Gastrocnemius medialis (tissue), 4 donors: Measurements from ENCODE around the gene APBA2. TPM values are rescaled to one million over a fixed set of nuclear protein-coding genes. Genes with fewer than 3 reads are reported as not detected.

Experiments used
- ATAC-seq, 2 donors: fragments of 150-250 bp; one replicate each; pipeline ENCODE4 v1.9.1; 2016
- DNase-seq, 2 donors: peaks; one replicate each; pipeline ENCODE4 v3.0.0-alpha.2; 2019
- H3K27ac ChIP-seq, 4 donors: fragments of 200-600 bp; sonication (generic); 1 replicate in 1 of 4; 2 replicates in 3 of 4; pipeline ENCODE4 v1.5.1; 2016 to 2018; ENCODE audit warnings: mild to moderate bottlenecking in 2 of 4, moderate library complexity in 1 of 4
- H3K27me3 ChIP-seq, 3 donors: fragments of 200-600 bp; sonication (generic) in 2 of 3; 1 replicate in 1 of 3; 2 replicates in 2 of 3; pipeline versions ENCODE4 v1.5.1 to v1.6.0; 2016 to 2019; ENCODE audit warnings: mild to moderate bottlenecking in 1 of 3, moderate library complexity in 1 of 3
- H3K36me3 ChIP-seq, 2 donors: fragments of 200-600 bp; sonication (generic) in 1 of 2; one replicate each; pipeline ENCODE4 v1.5.1; 2017 to 2018
- H3K4me1 ChIP-seq, 2 donors: fragments of 200-600 bp; sonication (generic) in 1 of 2; one replicate each; pipeline ENCODE4 v1.5.1; 2016 to 2017; ENCODE audit warnings: mild to moderate bottlenecking in 2 of 2
- H3K4me3 ChIP-seq, 4 donors: fragments of 200-600 bp; sonication (generic) in 3 of 4; 1 replicate in 1 of 4; 2 replicates in 3 of 4; pipeline ENCODE4 v1.5.1; 2016 to 2019; ENCODE audit warnings: mild to moderate bottlenecking in 2 of 4
- H3K9me3 ChIP-seq, 3 donors: fragments of 200-600 bp; sonication (generic) in 2 of 3; 1 replicate in 1 of 3; 2 replicates in 2 of 3; pipeline ENCODE4 v1.5.1; 2016 to 2019
- CTCF ChIP-seq, 5 experiments: fragments of 450-650 bp in 3 of 5; fragments of 200-600 bp in 2 of 5; sonication (generic) in 2 of 5; IDR thresholded peaks in 4 of 5; conservative IDR thresholded peaks in 1 of 5; 1 replicate in 4 of 5; 2 replicates in 1 of 5; pipeline ENCODE4 v1.5.1; 2016 to 2019; ENCODE audit warnings: antibody characterized with exemption in 5 of 5, mild to moderate bottlenecking in 3 of 5, moderate library complexity in 3 of 5
- POLR2A ChIP-seq, 2 donors: fragments of 450-650 bp; IDR thresholded peaks; one replicate each; pipeline ENCODE4 v1.6.1; 2017; ENCODE audit warnings: antibody characterized with exemption in 2 of 2, mild to moderate bottlenecking in 2 of 2, moderate library complexity in 2 of 2
- in situ Hi-C, 4 donors: fragments of 200-750 bp; cut with MboI; loops; one replicate each; pipeline versions ENCODE4 v1.15.0 to v1.8.0; 2017; ENCODE audit warnings: low sequenced_read_pairs in 4 of 4
- intact Hi-C: fragments of 100-400 bp; cut with DNase I; formaldehyde crosslinking; loops from one replicate; pipeline ENCODE4 v1.15.1; 2023; ENCODE audit warnings: low total_unique reads
- total RNA-seq, 4 donors: library from RNA; depleted of rRNA; stranded (reverse); fragments of >200 nt; gene quantifications; one replicate each; pipeline versions ENCODE4 v1.1.0 to v1.2.3, GENCODE V29; 2016

Gene APBA2
- total RNA-seq, 4 donors from 2014 or later, result 0.19 to 0.31 TPM; not detected in 2

- no peak for DNase-seq
Measured at GRCh38 chr15:29135702-29136646, 250.2 kb downstream of the APBA2 start.

GRCh38 chr15:29138260-29138659, 252.5 kb downstream of the APBA2 start:
- Histone ChIP-seq H3K9me3 (no peaks in the 10 kb centered on the region), H3K27ac (no peak overlapping the region), H3K4me1 (no peaks in the 10 kb centered on the region), H3K36me3 (no peaks in the 10 kb centered on the region), H3K4me3 (no peak overlapping the region), H3K27me3 (peaks cover 8 to 11% (median 8%) of the 10 kb centered on the region in 3 donors)
- intact Hi-C loops (no loop called here), in situ Hi-C loops (no loop called here)
- no peak for DNase-seq
- TF ChIP-seq POLR2A (IDR thresholded peaks at IDR 0.05) (no peak), CTCF (IDR thresholded peaks at IDR 0.05 in 4 of 5, conservative IDR thresholded peaks at IDR 0.05 in 1 of 5) (no peak)
- ATAC-seq, result no peak

More at GRCh38 chr15:29135702-29136646, 250.2 kb downstream of the APBA2 start:
- no peaks in the 10 kb centered on the region for H3K36me3 ChIP-seq
- H3K27me3 ChIP-seq, result peaks cover 8 to 13% (median 12%) of the 10 kb centered on the region in 3 donors
- no peaks in the 10 kb centered on the region for H3K4me1 ChIP-seq
- intact Hi-C loops, result no loop called here
- no peaks in the 10 kb centered on the region for H3K9me3 ChIP-seq
- H3K4me3 ChIP-seq, result no peak overlapping the region
- in situ Hi-C loops, result no loop called here
- TF ChIP-seq POLR2A (IDR thresholded peaks at IDR 0.05), result no peak
- TF ChIP-seq CTCF (IDR thresholded peaks at IDR 0.05 in 4 of 5, conservative IDR thresholded peaks at IDR 0.05 in 1 of 5), result no peak
- no peak for ATAC-seq
- no peak overlapping the region for H3K27ac ChIP-seq

GRCh38 chr15:29139072-29139471, 253.3 kb downstream of the APBA2 start:
- H3K27ac ChIP-seq, result no peak overlapping the region
- H3K36me3 ChIP-seq, result no peaks in the 10 kb centered on the region
- ATAC-seq, result no peak
- no peaks in the 10 kb centered on the region for H3K4me1 ChIP-seq
- peaks cover 8 to 11% (median 10%) of the 10 kb centered on the region in 3 donors for H3K27me3 ChIP-seq
- in situ Hi-C loops, result no loop called here
- TF ChIP-seq CTCF (IDR thresholded peaks at IDR 0.05 in 4 of 5, conservative IDR thresholded peaks at IDR 0.05 in 1 of 5), result no peak
- no peak for TF ChIP-seq POLR2A (IDR thresholded peaks at IDR 0.05)
- intact Hi-C loops, result no loop called here
- no peak for DNase-seq
- H3K4me3 ChIP-seq, result no peak overlapping the region
- H3K9me3 ChIP-seq, result no peaks in the 10 kb centered on the region

- no peaks in the 10 kb centered on the region for H3K36me3 ChIP-seq
- H3K27me3 ChIP-seq, result peaks cover 8 to 11% (median 10%) of the 10 kb centered on the region in 3 donors
- intact Hi-C loops (no loop called here), in situ Hi-C loops (no loop called here)
- no peak overlapping the region for H3K4me3 ChIP-seq
- ATAC-seq (no peak), DNase-seq (no peak)
- no peak for TF ChIP-seq POLR2A (IDR thresholded peaks at IDR 0.05)
- peak in 3 of 5 experiments; percentile 36 to 70 (median 41) for TF ChIP-seq CTCF (IDR thresholded peaks at IDR 0.05 in 4 of 5, conservative IDR thresholded peaks at IDR 0.05 in 1 of 5)
- H3K27ac ChIP-seq, result no peak overlapping the region
- H3K4me1 ChIP-seq, result no peaks in the 10 kb centered on the region
- H3K9me3 ChIP-seq, result no peaks in the 10 kb centered on the region
Measured at GRCh38 chr15:29139540-29140459, 254.0 kb downstream of the APBA2 start.
